DOHH2 (cell line): Measurements from ENCODE around the gene FMNL2.

ENCODE experiments used
- EZH2phosphoT487 ChIP-seq: fragments of 200-600 bp; sonication (generic); IDR thresholded peaks from 2 replicates; pipeline ENCODE4 v1.6.1; 2017; ENCODE audit warnings: borderline replicate concordance, mild to moderate bottlenecking, antibody characterized with exemption, low read length, moderate library complexity, mixed read lengths
- TF ChIP-seq, protein P1 (sequence below): fragments of 200-600 bp; sonication (generic); IDR thresholded peaks from one replicate; pipeline ENCODE4 v1.5.1; 2014; ENCODE audit warnings: antibody characterized with exemption, mild to moderate bottlenecking, low read depth, low read length; ENCODE audit not compliant: poor library complexity, severe bottlenecking

DNA sequence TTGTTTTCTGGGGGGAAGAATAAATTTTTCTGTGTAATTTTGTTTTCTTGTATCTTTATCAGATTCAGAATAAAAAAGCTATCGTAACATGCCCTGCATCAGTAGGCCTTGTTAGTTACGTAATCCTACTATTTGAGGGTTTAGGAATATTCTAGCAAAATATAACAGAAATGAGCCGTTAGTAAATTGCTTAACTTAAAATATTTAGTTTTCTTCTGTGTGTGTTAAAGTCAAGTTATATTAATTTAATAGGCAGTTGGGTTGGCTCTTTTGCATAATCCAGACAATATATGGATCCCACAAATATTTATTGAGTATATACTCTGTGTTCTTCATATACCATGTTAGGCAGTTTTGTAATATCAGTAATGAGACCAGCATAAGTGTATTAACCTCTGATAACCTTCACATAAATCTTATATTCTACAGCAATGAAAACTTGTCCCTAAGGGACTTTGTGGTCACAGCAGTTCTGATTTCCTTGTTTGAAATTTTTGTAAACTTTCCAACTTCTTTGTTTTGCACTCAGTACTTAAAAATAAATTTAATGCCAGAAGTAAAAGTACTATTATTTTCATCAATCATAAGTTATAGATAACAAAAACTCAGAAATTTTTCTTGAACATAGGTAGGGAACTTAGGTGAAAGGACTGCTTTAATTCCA lies 151.9 kb downstream of the FMNL2 start:
- TF ChIP-seq, protein P1, sequence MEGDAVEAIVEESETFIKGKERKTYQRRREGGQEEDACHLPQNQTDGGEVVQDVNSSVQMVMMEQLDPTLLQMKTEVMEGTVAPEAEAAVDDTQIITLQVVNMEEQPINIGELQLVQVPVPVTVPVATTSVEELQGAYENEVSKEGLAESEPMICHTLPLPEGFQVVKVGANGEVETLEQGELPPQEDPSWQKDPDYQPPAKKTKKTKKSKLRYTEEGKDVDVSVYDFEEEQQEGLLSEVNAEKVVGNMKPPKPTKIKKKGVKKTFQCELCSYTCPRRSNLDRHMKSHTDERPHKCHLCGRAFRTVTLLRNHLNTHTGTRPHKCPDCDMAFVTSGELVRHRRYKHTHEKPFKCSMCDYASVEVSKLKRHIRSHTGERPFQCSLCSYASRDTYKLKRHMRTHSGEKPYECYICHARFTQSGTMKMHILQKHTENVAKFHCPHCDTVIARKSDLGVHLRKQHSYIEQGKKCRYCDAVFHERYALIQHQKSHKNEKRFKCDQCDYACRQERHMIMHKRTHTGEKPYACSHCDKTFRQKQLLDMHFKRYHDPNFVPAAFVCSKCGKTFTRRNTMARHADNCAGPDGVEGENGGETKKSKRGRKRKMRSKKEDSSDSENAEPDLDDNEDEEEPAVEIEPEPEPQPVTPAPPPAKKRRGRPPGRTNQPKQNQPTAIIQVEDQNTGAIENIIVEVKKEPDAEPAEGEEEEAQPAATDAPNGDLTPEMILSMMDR = no peak
- TF ChIP-seq EZH2phosphoT487 = no peak
